Left lung (tissue), 10 donors: ENCODE results near the gene PTGER3. TPM values are rescaled to one million over a fixed set of nuclear protein-coding genes. Genes with fewer than 3 reads are reported as not detected.
"Not testable (repeated sequence)": the region's sequence is repeated elsewhere in the genome, so short reads cannot be mapped to it uniquely, and the experiment has no call there.

Experiments used
- ATAC-seq: fragments of 200-7000 bp; cut with Tn5 transposase; one replicate; pipeline ENCODE4 v1.9.1; 2020; ENCODE audit warnings: moderate library complexity
- DNase-seq, 4 donors: peaks; one replicate each; pipeline ENCODE4 v3.0.0-alpha.2; 2013 to 2020
- H3K27ac ChIP-seq, 2 donors: fragments of 200-600 bp; sonication (generic) in 1 of 2; one replicate each; pipeline versions ENCODE4 v1.5.0 to v1.8.0; 2020 to 2021
- H3K27me3 ChIP-seq, 2 donors: fragments of 200-600 bp; sonication (generic) in 1 of 2; one replicate each; pipeline versions ENCODE4 v1.5.0 to v1.8.0; 2020 to 2021
- H3K36me3 ChIP-seq, 2 donors: fragments of 200-600 bp; sonication (generic) in 1 of 2; one replicate each; pipeline versions ENCODE4 v1.5.0 to v1.8.0; 2020 to 2021
- H3K4me1 ChIP-seq, 2 donors: fragments of 200-600 bp; one replicate each; pipeline ENCODE4 v1.8.0; 2021
- H3K4me3 ChIP-seq, 2 donors: fragments of 200-600 bp; sonication (generic) in 1 of 2; one replicate each; pipeline versions ENCODE4 v1.5.0 to v1.8.0; 2020 to 2021; ENCODE audit warnings: mild to moderate bottlenecking in 1 of 2
- H3K9me3 ChIP-seq, 2 donors: fragments of 200-600 bp; sonication (generic) in 1 of 2; one replicate each; pipeline versions ENCODE4 v1.5.0 to v1.8.0; 2020 to 2021
- CTCF ChIP-seq, 2 donors: fragments of 200-600 bp; sonication (generic) in 1 of 2; IDR thresholded peaks; one replicate each; pipeline versions ENCODE4 v1.5.0 to v1.8.0; 2021; ENCODE audit warnings: antibody characterized with exemption in 2 of 2
- intact Hi-C, 2 donors: fragments of 100-400 bp; cut with DNase I; formaldehyde crosslinking; loops; one replicate each; pipeline versions ENCODE4 v1.11.2 to v1.14.2; 2022
- polyA plus RNA-seq, 6 donors: library from polyadenylated mRNA; unstranded; fragments of 120-200 nt; gene quantifications; one replicate each; pipeline ENCODE4 v1.2.1, GENCODE V29; 2013; ENCODE audit not compliant: insufficient read length in 6 of 6
- total RNA-seq, 2 donors: library from RNA; stranded (reverse); fragmentation: NEBNext Ultra II Directional; extraction: Animal tissue kit (Norgen Biotek cat#: 25700); gene quantifications; one replicate each; pipeline ENCODE4 v1.2.1, GENCODE V29; 2021
- donor health status: DM: no; HTN: yes; CAD: no.
- donor health status: DM: no; HTN: no; CAD: no.

PTGER3 gene
- total and polyA plus RNA-seq, 8 donors = 0.24 to 1.6 (median 0.45) TPM

- intact Hi-C loops = no loop called here
- H3K36me3 ChIP-seq = no peaks in the 10 kb centered on the region
- no peak for ATAC-seq
- no peak overlapping the region for H3K27ac ChIP-seq
- no peaks in the 10 kb centered on the region for H3K27me3 ChIP-seq
- H3K4me1 ChIP-seq = no peaks in the 10 kb centered on the region
- no peaks in the 10 kb centered on the region for H3K9me3 ChIP-seq
- TF ChIP-seq CTCF (IDR thresholded peaks at IDR 0.05) = no peak
- no peak overlapping the region for H3K4me3 ChIP-seq
- no peak for DNase-seq
These were observed 60.1 kb downstream of the PTGER3 start for GRCh38 chr1:70987497-70987896.

- intact Hi-C loops, H3K9me3 ChIP-seq: not testable (repeated sequence)
These were observed 61.8 kb downstream of the PTGER3 start for GRCh38 chr1:70985776-70986225.

GRCh38 chr1:70985278-70985677 lies 62.3 kb downstream of the PTGER3 start:
- H3K27me3 ChIP-seq, H3K4me3 ChIP-seq, DNase-seq, H3K36me3 ChIP-seq, ATAC-seq, intact Hi-C loops, H3K4me1 ChIP-seq, H3K9me3 ChIP-seq, H3K27ac ChIP-seq: not testable (repeated sequence)

More at GRCh38 chr1:70985776-70986225, 61.8 kb downstream of the PTGER3 start:
- not testable (repeated sequence) for H3K4me3 ChIP-seq, H3K27ac ChIP-seq, DNase-seq, H3K4me1 ChIP-seq, ATAC-seq, H3K27me3 ChIP-seq, H3K36me3 ChIP-seq

GRCh38 chr1:70980361-70980760 lies 67.3 kb downstream of the PTGER3 start:
- Histone ChIP-seq H3K4me3 (no peak overlapping the region), H3K27me3 (no peaks in the 10 kb centered on the region), H3K9me3 (no peaks in the 10 kb centered on the region), H3K27ac (no peak overlapping the region), H3K36me3 (no peaks in the 10 kb centered on the region), H3K4me1 (peaks cover 0 to 14% of the 10 kb centered on the region in 2 donors)
- TF ChIP-seq CTCF (IDR thresholded peaks at IDR 0.05) = no peak
- intact Hi-C loops = no loop called here
- ATAC-seq (no peak), DNase-seq (no peak)

- no peak overlapping the region for H3K27ac ChIP-seq
- TF ChIP-seq CTCF (IDR thresholded peaks at IDR 0.05) = no peak
- DNase-seq = no peak
- no peak overlapping the region for H3K4me3 ChIP-seq
- H3K4me1 ChIP-seq = peaks cover 0 to 14% of the 10 kb centered on the region in 2 donors
- intact Hi-C loops = no loop called here
- H3K27me3 ChIP-seq = no peaks in the 10 kb centered on the region
- no peaks in the 10 kb centered on the region for H3K36me3 ChIP-seq
- no peaks in the 10 kb centered on the region for H3K9me3 ChIP-seq
- ATAC-seq = peak; percentile 44
These were observed 67.7 kb downstream of the PTGER3 start for GRCh38 chr1:70979881-70980280.

- Histone ChIP-seq H3K4me1 (peaks cover 0 to 14% of the 10 kb centered on the region in 2 donors), H3K27me3 (no peaks in the 10 kb centered on the region), H3K4me3 (no peak overlapping the region), H3K9me3 (no peaks in the 10 kb centered on the region), H3K27ac (no peak overlapping the region), H3K36me3 (no peaks in the 10 kb centered on the region)
- intact Hi-C loops = no loop called here
- DNase-seq (peak in 1 of 4 donors; percentile 5), ATAC-seq (no peak)
- no peak for TF ChIP-seq CTCF (IDR thresholded peaks at IDR 0.05)
These were observed 68.3 kb downstream of the PTGER3 start for GRCh38 chr1:70979313-70979712.
